Measurements from ENCODE around the gene CXCR6.
A peak's percentile ranks its signal among the peaks of the same experiment; 100 is the strongest.

CXCR6 gene

GRCh38 chr3:45943207-45943846, at the start of gene CXCR6:
TSS of gene CXCR6 (plus strand) at chr3:45943464. CDS start at chr3:45946482, 3,018 bp downstream.
- TF ChIP-seq, protein P1, sequence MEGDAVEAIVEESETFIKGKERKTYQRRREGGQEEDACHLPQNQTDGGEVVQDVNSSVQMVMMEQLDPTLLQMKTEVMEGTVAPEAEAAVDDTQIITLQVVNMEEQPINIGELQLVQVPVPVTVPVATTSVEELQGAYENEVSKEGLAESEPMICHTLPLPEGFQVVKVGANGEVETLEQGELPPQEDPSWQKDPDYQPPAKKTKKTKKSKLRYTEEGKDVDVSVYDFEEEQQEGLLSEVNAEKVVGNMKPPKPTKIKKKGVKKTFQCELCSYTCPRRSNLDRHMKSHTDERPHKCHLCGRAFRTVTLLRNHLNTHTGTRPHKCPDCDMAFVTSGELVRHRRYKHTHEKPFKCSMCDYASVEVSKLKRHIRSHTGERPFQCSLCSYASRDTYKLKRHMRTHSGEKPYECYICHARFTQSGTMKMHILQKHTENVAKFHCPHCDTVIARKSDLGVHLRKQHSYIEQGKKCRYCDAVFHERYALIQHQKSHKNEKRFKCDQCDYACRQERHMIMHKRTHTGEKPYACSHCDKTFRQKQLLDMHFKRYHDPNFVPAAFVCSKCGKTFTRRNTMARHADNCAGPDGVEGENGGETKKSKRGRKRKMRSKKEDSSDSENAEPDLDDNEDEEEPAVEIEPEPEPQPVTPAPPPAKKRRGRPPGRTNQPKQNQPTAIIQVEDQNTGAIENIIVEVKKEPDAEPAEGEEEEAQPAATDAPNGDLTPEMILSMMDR (IDR thresholded peaks at IDR 0.05; ENCODE audit: insufficient read depth, low read length, poor library complexity, severe bottlenecking) = no peak
- H3K4me3 ChIP-seq (replicated peaks; ENCODE audit: low read depth, low read length) = no peak within 1 kb of the TSS
- no peaks in the 10 kb centered on the region for H3K27me3 ChIP-seq (replicated peaks; ENCODE audit: control insufficient read depth, insufficient read depth, low read length)
- DNase-seq (ENCODE audit: extremely low read depth, insufficient read length) = no peak
- peaks cover 6% of the 10 kb centered on the region; the same call in 1 of the 2 replicates for H3K36me3 ChIP-seq (ENCODE audit: control insufficient read depth, insufficient read depth, low read length)

- no peak overlapping the region for H3K4me3 ChIP-seq (replicated peaks; ENCODE audit: low read depth, low read length)
- no peaks in the 10 kb centered on the region; the same call in 1 of the 2 replicates for H3K27me3 ChIP-seq (replicated peaks; ENCODE audit: control insufficient read depth, insufficient read depth, low read length)
- H3K36me3 ChIP-seq (ENCODE audit: control insufficient read depth, insufficient read depth, low read length) = no peaks in the 10 kb centered on the region
- DNase-seq (ENCODE audit: extremely low read depth, insufficient read length) = no peak
- TF ChIP-seq, protein P1 (IDR thresholded peaks at IDR 0.05; ENCODE audit: insufficient read depth, low read length, poor library complexity, severe bottlenecking) = no peak
These were observed 49.2 kb upstream of the CXCR6 start for GRCh38 chr3:45894015-45894414.

DNA sequence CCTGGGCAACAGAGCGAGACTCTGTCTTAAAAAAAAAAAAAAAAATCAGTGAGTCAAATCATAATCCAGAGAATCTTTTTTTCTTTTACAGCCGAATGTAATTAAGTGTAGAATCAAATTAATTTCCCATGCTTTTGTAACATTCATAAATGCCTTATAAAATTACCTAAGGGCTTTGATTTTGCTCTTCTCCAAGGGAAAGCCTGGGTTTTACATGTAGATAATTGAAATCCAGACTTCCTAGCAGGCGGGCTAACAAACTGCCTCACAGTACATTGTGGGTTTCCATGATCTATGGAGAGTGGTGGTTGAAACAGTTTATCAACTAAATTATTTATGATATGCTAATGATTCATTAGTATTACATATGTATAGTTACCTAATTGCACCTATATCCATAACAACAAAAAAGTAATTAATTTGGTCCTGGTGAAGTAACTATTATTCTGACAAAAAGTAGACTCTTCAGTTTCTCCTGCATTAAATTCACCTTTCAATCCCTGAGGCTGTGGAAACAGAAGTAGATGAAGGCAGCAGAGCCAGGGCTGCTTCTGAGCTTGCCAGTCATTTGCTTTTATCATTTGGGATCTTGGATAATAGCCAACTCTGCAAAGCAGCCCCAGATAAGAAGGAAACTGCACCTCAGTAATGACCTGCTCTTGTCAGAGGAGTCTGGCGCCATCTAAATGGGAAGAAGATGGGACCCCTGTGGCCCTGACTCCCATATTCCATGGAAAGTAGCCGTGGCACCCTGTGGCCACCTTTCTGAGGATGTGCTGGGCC, 47.4 kb upstream of the CXCR6 start:
- Histone ChIP-seq H3K4me3 (replicated peaks; ENCODE audit: low read depth, low read length) (no peak overlapping the region), H3K36me3 (ENCODE audit: control insufficient read depth, insufficient read depth, low read length) (no peaks in the 10 kb centered on the region), H3K27me3 (replicated peaks; ENCODE audit: control insufficient read depth, insufficient read depth, low read length) (no peaks in the 10 kb centered on the region; the same call in 1 of the 2 replicates)
- TF ChIP-seq, protein P1 (IDR thresholded peaks at IDR 0.05; ENCODE audit: insufficient read depth, low read length, poor library complexity, severe bottlenecking) = no peak
- no peak for DNase-seq (ENCODE audit: extremely low read depth, insufficient read length)

- TF ChIP-seq, protein P1 (IDR thresholded peaks at IDR 0.05; ENCODE audit: insufficient read depth, low read length, poor library complexity, severe bottlenecking) = no peak
- no peak for DNase-seq (ENCODE audit: extremely low read depth, insufficient read length)
- Histone ChIP-seq H3K27me3 (replicated peaks; ENCODE audit: control insufficient read depth, insufficient read depth, low read length) (peaks cover 2% of the 10 kb centered on the region), H3K4me3 (replicated peaks; ENCODE audit: low read depth, low read length) (no peak overlapping the region), H3K36me3 (ENCODE audit: control insufficient read depth, insufficient read depth, low read length) (no peaks in the 10 kb centered on the region)
These were observed 46.3 kb upstream of the CXCR6 start for GRCh38 chr3:45896956-45897355.

- TF ChIP-seq, protein P1 (IDR thresholded peaks at IDR 0.05; ENCODE audit: insufficient read depth, low read length, poor library complexity, severe bottlenecking) = no peak
- no peak overlapping the region for H3K4me3 ChIP-seq (replicated peaks; ENCODE audit: low read depth, low read length)
- peak; percentile 41 for DNase-seq (ENCODE audit: extremely low read depth, insufficient read length)
- H3K27me3 ChIP-seq (replicated peaks; ENCODE audit: control insufficient read depth, insufficient read depth, low read length) = peaks cover 2% of the 10 kb centered on the region; the same call in 1 of the 2 replicates
- H3K36me3 ChIP-seq (ENCODE audit: control insufficient read depth, insufficient read depth, low read length) = no peaks in the 10 kb centered on the region
These were observed 38.3 kb upstream of the CXCR6 start for GRCh38 chr3:45904931-45905330.

Data from GM06990 (cell line).